Upper lobe of left lung (tissue), 4 donors: Measurements from ENCODE around the gene YKT6.

Source experiments
- EP300 ChIP-seq, 4 donors: sonication (generic); formaldehyde crosslinking; IDR thresholded peaks; one replicate each; pipeline ENCODE4 v1.5.1; 2017; ENCODE audit warnings: antibody characterized with exemption in 4 of 4, control low read depth in 2 of 4
- POLR2A ChIP-seq, 4 donors: fragments of 450-650 bp; IDR thresholded peaks; one replicate each; pipeline ENCODE4 v1.5.1; 2016 to 2017; ENCODE audit warnings: antibody characterized with exemption in 4 of 4, mild to moderate bottlenecking in 2 of 4
- POLR2AphosphoS5 ChIP-seq, 2 donors: sonication (generic); formaldehyde crosslinking; IDR thresholded peaks; one replicate each; pipeline ENCODE4 v1.5.1; 2017; ENCODE audit warnings: antibody characterized with exemption in 2 of 2
- TF ChIP-seq, protein P1 (sequence below), 6 experiments: fragments of 450-650 bp in 4 of 6; fragments of 200-600 bp in 2 of 6; sonication (generic) in 2 of 6; IDR thresholded peaks; one replicate each; pipeline ENCODE4 v1.5.1; 2016 to 2019; ENCODE audit warnings: antibody characterized with exemption in 6 of 6

DNA sequence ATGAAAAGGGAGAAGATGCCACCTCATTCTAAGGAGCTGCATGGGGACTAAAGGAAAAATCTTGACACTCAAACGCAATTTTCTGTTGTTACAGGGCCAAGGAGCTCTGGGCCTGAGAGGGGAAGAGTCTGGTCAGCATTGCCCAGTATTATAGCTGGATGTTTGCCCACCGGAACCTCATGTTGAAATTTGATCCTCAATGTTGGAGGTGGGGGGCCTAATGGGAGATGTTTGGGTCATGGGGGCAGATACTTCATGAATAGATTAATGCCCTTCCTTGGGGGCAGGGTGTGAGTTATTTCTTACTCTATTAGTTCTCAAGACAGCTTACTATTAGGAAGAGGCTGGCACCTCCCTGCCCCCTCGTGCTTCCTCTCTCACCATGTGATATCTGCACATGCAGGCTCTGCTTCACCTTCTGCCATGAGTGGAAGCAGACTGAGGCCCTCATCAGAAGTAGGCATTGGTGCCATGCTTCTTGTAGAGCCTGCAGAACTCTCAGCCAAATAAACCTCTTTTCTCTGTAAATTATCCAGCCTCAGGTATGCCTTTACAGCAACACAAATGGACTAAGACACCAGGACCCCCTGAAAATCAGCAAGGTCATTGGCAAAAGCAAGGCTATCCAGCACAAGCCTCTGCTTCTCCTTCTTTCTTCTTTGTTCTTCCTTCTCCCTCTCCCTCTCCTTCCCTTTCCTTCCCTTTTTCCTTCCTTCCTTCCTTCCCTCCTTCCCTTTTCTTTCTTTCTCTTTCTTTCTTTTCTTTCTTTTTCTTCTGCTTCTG is 26.7 kb upstream of the YKT6 start:
- TF ChIP-seq, protein P1, sequence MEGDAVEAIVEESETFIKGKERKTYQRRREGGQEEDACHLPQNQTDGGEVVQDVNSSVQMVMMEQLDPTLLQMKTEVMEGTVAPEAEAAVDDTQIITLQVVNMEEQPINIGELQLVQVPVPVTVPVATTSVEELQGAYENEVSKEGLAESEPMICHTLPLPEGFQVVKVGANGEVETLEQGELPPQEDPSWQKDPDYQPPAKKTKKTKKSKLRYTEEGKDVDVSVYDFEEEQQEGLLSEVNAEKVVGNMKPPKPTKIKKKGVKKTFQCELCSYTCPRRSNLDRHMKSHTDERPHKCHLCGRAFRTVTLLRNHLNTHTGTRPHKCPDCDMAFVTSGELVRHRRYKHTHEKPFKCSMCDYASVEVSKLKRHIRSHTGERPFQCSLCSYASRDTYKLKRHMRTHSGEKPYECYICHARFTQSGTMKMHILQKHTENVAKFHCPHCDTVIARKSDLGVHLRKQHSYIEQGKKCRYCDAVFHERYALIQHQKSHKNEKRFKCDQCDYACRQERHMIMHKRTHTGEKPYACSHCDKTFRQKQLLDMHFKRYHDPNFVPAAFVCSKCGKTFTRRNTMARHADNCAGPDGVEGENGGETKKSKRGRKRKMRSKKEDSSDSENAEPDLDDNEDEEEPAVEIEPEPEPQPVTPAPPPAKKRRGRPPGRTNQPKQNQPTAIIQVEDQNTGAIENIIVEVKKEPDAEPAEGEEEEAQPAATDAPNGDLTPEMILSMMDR (IDR thresholded peaks at IDR 0.05), result no peak
- TF ChIP-seq EP300 (IDR thresholded peaks at IDR 0.05) (no peak), POLR2AphosphoS5 (IDR thresholded peaks at IDR 0.05) (no peak), POLR2A (IDR thresholded peaks at IDR 0.05) (no peak)
